UCSD-AML1 (cell line): Measurements from ENCODE around the gene TMEM212.
"Not testable (repeated sequence)": the region's sequence is repeated elsewhere in the genome, so short reads cannot be mapped to it uniquely, and the experiment has no call there.

Experiments used
- DNase-seq: peaks from one replicate; lab custom pipeline; 2025; ENCODE audit not compliant: unreplicated experiment; lab: John Stamatoyannopoulos, UW

TMEM212 gene

GRCh38 chr3:171883257-171883892, 40.2 kb downstream of the TMEM212 start:
- no peak for DNase-seq

- no peak for DNase-seq
Measured at GRCh38 chr3:171883893-171884279, 40.7 kb downstream of the TMEM212 start.

GRCh38 chr3:171888466-171888865, 45.3 kb downstream of the TMEM212 start:
- no peak for DNase-seq

GRCh38 chr3:171890398-171890797, 47.2 kb downstream of the TMEM212 start:
- DNase-seq: no peak

- DNase-seq: no peak
Measured at GRCh38 chr3:171892457-171892856, 49.3 kb downstream of the TMEM212 start.

- DNase-seq: no peak
Measured at GRCh38 chr3:171895291-171895690, 52.1 kb downstream of the TMEM212 start.

- DNase-seq: no peak
Measured at GRCh38 chr3:171895900-171896299, 52.8 kb downstream of the TMEM212 start.

- no peak for DNase-seq
Measured at GRCh38 chr3:171896316-171896715, 53.2 kb downstream of the TMEM212 start.

- DNase-seq: no peak
Measured at GRCh38 chr3:171898192-171898591, 55.0 kb downstream of the TMEM212 start.

GRCh38 chr3:171900446-171900845, 57.3 kb downstream of the TMEM212 start:
- no peak for DNase-seq

GRCh38 chr3:171901615-171902312, 58.6 kb downstream of the TMEM212 start:
- DNase-seq: no peak

- DNase-seq: no peak
Measured at GRCh38 chr3:171904829-171905228, 61.7 kb downstream of the TMEM212 start.

- not testable (repeated sequence) for DNase-seq
Measured at GRCh38 chr3:171906503-171906902, 63.4 kb downstream of the TMEM212 start.

GRCh38 chr3:171906951-171907676, 64.0 kb downstream of the TMEM212 start:
- no peak for DNase-seq

- no peak for DNase-seq
Measured at GRCh38 chr3:171907761-171908160, 64.6 kb downstream of the TMEM212 start.

- no peak for DNase-seq
Measured at GRCh38 chr3:171908731-171909130, 65.6 kb downstream of the TMEM212 start.
